Measurements from ENCODE around the gene COL13A1.

The COL13A1 gene

DNA sequence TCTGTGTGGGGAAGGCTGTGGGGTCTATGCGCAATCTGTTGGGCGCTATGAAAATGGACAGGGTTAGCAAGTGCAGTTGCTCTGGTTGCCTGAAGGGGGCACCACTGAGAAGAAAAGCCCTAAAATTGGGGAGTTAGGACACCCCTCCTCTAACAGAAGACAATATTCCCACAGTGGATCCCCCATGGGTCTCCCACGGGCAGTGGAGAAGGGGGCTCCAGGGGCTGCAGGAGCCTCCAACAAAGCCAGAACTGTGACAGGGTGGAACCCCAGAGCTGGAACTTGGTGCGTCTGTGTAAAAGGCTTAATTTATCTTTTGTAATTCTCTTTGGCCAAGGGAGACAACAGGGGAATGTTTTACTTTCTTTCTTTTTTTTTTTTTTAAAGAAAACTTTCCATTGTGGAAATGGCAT, 12.5 kb upstream of the COL13A1 start:
- in situ Hi-C loops (cut with MboI; ENCODE audit: low sequenced_read_pairs): no loop called here

DNA sequence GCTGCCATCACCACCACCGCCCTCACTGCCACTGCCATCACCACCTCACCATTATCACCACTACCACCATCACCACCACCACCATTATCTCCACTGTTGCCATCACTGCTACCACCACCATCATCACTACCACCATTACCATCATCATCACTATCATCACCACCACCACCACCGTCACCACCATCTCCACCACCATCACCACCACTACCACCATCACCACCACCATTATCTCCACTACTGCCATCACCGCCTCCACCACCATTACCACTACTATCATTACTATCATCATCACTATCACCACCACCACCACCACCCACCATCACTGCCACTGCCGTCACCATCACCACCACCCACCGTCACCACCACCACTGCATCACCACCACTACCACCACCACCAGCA, 9.9 kb upstream of the COL13A1 start:
- in situ Hi-C loops (cut with MboI; ENCODE audit: low sequenced_read_pairs): no loop called here

DNA sequence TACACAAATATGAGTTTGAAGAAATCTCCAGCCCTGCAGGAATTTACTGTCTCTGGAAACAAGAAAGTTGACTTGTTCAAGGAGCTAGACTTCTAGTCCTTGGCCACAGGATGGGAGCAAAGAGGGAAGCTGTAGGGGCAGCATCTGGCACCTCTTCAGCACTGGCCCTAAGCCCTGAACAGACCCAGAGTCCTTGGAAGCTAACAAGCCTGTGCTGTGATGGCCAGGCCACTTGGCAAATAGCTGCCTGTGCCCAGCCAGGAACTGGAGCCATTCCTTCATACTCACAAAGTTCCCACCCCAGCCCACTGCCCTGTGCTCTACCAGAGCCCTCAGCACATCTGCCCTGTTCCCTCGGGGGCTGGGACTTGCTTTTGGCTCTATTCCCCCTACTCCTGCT, 9.4 kb upstream of the COL13A1 start:
- in situ Hi-C loops (cut with MboI; ENCODE audit: low sequenced_read_pairs): no loop called here

DNA sequence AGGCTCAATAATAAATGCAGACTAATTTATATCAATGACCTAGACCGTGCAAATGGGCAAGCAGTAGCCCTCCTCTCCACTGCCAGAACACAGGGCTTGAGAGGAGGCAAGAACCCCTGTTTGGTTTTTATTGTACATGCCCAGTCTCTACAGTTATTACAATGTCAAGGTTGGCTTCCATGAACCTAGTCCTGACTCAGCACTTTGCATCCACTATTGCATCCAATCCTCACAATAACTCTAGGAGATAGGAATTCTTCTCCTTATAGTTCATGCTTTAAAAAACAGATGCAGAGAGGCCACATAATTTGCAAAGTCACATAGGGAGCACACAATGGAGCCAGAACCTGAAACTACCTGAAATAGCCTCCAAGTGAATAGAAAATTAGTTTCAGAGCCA, 7.0 kb upstream of the COL13A1 start:
- in situ Hi-C loops (cut with MboI; ENCODE audit: low sequenced_read_pairs): no loop called here

DNA sequence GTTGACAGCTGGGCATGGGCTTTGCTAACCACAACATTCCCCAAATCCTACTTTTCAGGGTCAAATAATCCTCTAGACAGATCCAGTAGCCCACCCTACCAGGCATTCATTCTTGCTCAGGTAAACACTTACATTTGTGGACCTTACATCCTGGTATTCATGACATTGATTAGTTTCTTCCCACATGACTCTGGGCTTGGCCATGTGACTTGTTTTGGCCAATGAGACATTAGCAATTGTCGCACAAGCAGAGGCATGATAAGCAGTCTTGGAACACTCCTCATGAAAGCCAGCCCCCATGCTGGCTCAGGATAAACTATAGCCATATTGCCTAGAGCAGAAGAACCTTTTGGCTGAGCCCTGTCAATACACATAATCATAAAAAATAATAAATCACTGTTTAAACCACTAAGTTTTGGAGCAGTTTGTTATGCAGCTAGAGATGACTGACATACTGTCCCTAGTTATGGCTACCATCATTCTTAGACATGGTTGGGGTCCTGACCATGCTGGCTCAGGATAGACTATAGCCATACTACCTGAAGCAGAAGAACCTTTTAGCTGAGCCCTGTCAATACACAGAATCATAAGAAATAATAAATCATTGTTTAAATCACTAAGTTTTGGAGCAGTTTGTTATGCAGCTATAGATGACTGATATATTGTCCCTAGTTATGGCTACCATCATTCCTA, 6.3 kb upstream of the COL13A1 start:
- in situ Hi-C loops (cut with MboI; ENCODE audit: low sequenced_read_pairs): no loop called here

DNA sequence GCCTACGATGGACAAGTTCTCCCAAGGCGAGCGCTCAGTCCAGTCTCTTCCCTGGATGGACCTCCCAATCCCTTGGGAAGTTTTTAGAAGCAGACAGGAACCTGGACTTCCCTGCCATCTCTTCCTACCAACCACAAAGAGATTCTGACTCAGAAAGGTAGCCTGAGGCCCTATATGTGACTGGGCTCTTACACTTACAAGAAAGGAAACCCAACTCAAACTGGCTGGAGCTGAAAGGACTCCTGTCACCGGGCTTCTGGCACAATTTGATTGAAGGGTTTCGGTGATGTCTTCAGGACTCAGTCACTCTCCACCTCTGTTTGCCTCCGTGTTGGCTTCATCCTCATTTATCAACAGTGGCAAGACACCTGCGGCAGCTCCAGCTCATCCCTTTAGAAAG, 3.7 kb upstream of the COL13A1 start:
- in situ Hi-C loops (cut with MboI; ENCODE audit: low sequenced_read_pairs): no loop called here

DNA sequence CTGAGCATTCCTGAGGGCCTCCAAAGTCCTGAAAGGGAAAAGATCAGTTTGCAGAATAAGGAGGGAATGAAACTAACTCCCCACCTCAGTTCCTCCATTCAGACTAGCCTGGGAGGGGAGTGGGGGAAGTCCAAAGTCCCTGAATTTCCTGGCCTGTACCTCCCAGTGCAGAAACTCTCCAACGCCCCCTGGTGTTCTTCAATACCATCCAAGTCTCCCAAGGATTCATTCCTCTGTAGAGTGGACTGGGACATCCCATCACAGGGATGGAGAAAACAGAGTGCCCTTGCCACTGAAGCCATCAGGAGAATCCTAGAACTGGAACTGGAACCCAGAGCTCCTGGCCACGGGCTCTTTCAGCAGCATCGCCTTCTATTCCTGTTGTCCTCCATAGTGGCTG, 1.6 kb upstream of the COL13A1 start:
- in situ Hi-C loops (cut with MboI; ENCODE audit: low sequenced_read_pairs): no loop called here

DNA sequence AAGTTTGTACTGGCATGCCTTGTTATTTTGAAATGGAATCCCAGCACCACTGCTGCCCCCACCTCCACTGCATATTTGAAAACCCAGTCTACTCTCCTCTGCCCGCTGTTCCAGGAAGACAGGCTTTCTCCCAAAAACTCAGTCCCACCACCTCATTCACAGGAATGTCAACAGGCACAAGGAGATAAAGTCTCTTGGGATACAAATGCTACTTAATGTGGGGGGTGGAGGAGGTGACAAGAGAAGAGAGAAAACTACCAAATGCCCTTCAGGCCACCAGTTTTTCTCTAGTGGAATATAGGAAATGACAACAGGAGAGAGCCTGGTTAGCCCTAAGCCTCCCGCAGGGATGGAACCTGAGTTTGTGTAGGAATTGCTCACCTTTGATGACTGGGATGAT, 1.0 kb upstream of the COL13A1 start:
- in situ Hi-C loops (cut with MboI; ENCODE audit: low sequenced_read_pairs): no loop called here

DNA sequence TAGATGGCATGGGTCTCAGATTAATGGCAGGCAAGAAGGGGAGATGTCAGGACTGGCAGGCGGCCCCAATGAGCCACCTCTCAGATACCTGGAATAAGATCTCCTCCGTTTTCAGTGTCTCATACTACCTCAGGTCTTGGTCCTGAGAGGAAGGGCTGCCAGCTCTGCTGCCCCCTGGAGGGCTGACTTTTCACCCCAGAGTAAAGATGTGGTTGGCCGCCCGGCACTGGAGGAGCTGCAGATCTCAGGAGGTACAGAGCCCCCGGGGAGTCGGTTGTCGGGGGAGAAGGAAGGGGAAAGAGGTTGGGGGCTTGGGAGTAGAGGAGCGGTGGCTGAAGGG, 642 bp upstream of the COL13A1 start:
- in situ Hi-C loops (cut with MboI; ENCODE audit: low sequenced_read_pairs): no loop called here

DNA sequence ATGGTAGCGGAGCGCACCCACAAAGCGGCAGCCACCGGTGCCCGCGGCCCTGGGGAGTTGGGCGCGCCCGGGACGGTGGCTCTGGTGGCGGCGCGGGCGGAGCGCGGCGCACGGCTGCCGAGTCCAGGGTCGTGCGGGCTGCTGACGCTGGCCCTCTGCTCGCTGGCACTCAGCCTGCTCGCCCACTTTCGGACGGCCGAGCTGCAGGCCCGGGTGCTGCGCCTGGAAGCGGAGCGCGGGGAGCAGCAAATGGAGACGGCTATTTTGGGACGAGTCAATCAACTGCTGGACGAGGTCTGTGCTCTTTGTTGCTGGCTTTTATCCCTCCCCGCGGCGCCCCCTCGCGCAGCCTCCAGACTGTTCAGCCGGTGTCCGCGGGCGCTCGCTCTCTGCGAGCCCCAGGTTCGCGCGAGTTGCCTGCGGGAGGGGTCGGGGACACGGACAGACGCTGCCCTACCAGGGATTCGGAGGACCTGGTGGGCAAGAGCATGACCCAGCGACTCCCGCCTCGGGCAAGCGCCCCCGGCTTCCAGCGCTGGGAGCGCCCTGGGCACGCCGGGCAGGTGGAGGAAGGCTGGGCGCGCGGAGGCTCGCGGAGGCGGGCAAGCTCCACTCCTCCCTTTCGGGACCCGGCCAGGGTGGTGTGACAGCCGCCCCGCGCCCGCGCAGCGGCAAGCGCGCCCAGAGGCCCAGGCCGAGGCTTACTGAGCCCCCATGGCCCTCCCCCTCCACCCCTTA, 887 bp downstream of the COL13A1 start:
- in situ Hi-C loops (cut with MboI; ENCODE audit: low sequenced_read_pairs): no loop called here

DNA sequence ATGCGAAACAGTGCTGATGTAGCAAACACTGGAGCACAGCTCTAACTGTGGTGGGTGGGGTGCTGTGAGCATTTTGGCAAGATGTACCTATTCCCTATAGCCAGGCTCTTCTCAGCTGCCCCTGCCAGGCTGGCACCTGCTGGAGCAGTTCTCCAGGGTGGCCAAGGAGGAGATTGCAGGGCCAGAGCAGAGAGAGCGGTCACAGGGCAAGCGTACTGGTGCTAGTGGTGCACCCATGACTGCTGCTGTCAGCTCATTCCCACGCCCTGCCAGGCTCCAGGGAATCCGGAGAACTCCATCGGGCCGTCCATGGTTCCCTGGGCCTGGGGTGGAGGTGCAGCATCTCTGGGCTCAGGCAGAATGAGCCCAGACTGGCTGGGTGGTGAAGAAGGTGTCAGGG, 2.1 kb downstream of the COL13A1 start:
- in situ Hi-C loops (cut with MboI; ENCODE audit: low sequenced_read_pairs): no loop called here

DNA sequence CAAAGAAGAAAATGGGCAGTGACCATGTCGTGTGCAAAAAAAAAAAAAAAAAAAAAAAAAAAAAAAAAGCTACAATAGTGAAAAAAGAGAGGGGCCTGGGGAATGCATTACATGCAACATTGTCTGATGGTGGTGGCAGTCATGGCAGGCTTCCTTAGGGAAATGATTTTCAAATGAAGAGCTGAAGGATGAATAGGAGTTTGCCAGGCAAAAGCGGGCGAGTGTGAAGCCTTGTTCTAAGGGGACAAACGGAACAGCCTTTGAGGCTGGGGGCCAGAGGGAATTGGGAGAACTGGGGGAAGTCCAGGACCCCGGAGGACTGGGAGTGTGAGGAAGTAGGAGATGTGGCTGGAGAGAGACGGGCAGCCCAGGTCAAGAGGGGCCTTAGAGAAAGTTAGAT, 3.1 kb downstream of the COL13A1 start:
- in situ Hi-C loops (cut with MboI; ENCODE audit: low sequenced_read_pairs): no loop called here

DNA sequence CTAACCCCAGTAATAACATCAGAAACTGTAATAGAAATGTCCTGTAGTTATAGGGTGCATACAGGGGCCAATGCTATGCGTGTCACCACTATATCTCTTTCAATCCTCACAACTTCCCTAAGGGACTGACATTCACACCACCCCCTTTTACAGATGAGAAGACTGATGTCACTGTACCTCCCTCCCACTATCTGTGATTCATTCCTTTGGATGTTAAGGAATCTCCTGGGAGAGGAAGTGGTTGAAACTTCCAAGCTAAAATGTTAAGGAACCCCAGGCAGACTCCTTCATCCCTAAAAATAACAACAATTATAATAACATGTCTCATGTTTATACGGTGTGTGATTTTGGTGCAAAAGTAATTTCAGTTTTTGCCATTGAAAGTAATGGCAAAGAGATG, 5.4 kb downstream of the COL13A1 start:
- in situ Hi-C loops (cut with MboI; ENCODE audit: low sequenced_read_pairs): no loop called here

DNA sequence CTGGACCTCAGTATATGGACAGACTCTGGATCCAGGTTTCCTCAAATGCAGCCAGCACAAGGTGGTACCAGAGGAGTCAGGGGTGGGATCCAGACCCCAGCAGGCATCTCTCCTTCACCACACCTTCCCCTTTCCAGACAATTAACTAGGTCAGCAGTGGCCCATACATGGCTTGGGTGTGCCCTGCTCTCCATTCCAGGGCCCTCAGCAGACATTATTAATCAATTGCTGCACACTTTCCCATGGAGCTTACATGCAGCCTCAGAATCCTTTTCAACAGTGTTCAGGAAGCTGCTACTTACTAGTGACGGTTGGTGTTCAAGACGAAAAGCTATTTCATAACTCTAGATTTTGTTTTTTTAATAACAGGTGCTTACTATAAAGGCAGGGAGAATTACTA, 6.0 kb downstream of the COL13A1 start:
- in situ Hi-C loops (cut with MboI; ENCODE audit: low sequenced_read_pairs): no loop called here

DNA sequence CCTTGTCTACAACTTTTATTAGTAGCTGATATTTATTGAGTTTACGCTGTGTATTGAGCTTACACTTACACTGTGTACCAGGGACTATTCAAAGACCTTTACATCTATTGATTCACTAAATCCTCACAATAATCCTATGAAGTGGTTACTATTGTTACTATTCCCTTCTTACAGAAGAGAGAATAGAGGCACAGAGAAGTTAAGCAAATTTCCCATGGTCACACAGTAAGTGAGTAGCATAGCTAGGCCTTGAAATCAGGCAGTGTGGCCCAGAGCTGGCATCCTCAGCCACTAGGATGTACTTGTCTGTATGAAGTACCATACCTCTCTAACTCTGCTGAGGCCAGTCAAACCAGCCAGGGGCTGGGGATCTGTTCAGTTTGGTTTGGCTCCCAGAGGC, 7.6 kb downstream of the COL13A1 start:
- in situ Hi-C loops (cut with MboI; ENCODE audit: low sequenced_read_pairs): no loop called here

DNA sequence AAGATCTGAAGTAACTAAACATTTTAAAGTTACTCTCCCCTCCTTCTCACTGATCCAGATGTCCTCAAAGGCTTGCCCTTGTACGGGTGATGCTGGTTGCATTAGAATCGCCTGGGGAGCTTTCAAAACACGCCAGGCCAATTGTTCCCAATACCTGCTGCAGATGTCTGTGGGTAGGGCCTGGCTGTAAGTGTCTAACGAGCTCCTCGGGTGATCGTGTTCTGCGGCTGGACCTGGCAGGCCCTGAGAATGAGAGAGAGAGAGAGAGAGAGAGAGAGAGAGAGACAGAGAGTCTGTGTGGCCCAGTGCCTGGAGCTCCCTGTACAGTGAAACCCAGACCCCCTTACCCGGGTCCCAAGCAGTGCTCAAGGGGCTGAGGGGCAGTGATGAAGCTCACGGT, 8.4 kb downstream of the COL13A1 start:
- in situ Hi-C loops (cut with MboI; ENCODE audit: low sequenced_read_pairs): no loop called here

DNA sequence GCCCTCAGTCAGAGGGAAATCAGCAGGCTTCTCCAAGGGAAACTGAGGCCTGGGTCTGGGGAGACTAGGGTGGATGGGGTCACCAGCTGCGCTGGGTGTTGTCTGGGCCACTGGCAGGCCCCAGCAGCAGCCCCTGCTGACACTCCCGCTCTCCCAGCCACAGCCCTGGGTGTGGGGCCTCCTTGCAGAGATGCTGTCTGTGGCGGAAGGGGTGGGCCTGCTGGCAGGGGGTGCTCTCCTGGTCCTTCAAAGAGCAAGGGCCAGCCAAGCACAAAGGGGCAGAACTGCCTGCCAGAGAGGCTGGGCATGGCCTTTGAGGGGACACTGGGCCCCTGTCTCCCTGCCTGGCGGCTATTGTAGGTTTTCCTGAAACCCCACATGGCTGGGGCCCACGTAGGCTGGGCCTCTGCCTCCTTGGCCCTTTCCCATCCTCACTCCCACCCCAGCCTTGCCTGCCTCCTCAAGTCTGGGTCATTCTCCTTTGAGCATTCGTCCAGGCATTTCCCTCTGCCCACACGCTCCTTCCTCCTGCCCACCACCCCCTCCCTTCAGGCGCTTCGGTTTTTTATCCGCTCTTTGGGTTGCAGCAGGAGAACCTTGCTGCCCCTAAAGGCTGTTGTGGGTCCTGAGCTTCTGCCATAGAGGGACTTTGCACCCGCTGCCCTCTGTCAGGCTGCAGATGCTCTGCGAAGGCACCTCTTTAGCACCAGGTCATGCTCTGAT, 9.1 kb downstream of the COL13A1 start:
- in situ Hi-C loops (cut with MboI; ENCODE audit: low sequenced_read_pairs): no loop called here

DNA sequence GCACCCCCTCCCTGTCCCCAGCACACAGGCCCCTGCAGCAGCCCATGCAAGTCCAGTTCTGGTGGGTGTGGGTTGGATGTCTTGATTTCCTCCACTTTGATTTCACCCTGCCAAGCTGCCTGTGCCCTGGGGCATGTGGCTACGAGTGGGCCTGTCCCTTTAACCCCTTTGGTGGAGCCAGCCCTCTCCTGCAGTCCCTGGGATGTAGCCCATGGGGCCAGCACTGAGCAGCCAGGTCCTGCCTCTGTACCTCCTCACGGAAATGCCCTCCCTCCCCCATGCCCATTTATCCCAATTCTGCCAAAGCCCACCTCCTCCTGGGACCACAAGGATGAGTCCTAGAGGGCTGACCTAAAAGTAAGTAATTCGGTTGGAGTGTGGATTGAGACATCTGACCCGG, 11.9 kb downstream of the COL13A1 start:
- in situ Hi-C loops (cut with MboI; ENCODE audit: low sequenced_read_pairs): no loop called here

DNA sequence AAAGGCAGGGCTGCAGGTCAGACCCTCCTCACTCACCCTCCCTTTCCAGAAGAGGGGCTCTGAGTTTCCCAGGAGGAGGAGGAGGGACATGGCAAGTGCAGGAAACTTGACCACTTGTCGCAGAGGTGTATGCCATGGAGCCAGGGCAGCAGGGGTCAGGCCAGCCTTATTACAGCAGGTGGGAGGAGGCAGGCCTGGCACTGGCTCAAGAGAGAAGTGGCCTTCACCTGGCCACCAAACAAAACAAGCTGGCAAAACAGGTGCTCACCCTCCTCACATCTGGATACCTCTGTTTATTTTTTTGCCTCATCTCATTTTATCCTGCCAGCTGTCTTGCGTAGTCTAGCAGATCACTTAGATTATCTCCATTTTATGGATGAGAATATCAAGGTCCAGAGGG, 12.5 kb downstream of the COL13A1 start:
- in situ Hi-C loops (cut with MboI; ENCODE audit: low sequenced_read_pairs): no loop called here

DNA sequence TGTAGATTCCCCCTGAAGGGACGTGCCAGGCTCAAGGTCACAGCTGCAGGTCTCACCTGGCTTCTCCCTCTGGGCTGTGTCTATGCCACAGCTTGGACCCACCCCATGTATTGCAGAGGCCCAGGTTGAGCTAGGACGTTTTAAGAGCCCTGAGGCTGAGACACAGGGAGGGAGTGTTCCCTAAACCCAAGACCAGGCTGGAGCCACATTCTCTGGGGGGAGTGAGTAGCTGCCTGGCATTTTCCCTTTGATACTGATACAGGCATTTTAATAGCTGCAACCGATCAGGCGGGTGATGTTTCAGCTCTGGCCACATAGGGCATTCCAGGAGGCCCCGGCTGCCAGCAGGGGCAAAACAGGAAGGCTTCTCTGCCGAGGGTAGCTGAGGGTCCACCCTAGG, 13.4 kb downstream of the COL13A1 start:
- in situ Hi-C loops (cut with MboI; ENCODE audit: low sequenced_read_pairs): no loop called here

DNA sequence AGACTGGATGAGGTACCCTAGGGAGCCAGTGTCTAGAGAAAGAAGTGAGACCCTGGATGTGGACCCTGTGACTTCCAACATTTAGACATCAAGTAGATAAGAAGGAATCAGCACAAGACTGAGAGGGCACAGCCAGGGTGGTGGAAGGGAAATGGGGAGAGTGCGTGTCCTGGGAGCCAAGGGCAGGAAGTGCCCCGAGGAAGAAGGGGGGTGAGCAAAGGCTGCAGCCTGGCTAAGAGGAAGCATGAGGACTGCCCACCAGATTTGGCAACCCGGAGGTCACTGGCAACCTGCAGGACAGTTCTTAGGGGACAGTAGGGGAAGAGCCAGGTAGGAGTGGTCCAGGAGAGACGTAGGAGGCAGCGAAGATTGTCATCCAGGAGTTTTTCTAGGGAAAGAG, 14.8 kb downstream of the COL13A1 start:
- in situ Hi-C loops (cut with MboI; ENCODE audit: low sequenced_read_pairs): no loop called here

DNA sequence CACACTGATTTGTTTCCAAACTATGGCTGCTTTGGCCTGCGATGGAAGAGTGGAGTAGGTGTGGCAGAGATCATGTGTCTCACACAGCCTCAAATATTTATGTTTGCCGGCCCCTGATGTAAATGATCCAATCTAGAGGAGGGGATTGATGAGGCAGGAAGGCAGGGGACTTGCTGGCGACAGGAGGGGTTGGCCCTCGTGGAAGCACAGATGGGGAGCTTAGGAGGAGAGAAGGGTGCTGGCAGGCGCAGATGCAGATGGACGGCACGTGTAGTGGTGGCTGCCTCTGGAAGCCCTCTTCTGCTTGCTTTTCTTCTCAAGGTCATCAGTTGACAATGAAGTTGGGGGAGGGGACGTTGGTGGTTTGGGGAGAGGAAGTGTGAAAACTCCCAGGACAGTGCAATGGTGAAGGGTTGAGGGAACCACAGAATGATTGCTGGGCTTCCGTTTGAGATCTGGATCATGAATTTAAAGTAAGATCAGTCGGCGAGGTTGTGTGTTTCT, 15.4 kb downstream of the COL13A1 start:
- in situ Hi-C loops (cut with MboI; ENCODE audit: low sequenced_read_pairs): no loop called here

Data from HL-60/S4 treated with phorbol 12-myristate 13-acetate at 8.2 ng/mL for 4 days and 3 days (cell line).